ENCODE results near the gene FNDC3B.

DNA sequence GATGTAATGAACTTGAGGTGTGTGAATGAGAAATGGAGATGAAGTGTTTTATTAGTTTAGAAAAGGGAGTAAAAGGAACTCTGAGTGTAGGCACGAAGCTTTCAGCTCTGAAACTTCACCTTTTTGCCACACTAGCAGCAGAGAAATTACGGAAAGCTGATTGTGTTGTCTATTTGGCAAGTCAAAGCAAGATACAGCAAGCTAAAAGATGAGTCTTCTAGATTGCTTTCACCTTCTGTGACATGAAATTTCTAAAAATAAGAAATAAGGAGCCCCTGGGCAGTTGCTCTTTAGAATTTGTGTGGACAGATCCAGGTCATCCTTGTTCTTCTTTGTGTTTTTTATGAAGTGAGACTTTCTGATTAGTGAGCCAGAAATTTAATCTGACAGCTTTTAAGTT lies 143.4 kb downstream of the FNDC3B start:
- no peak for TF ChIP-seq MYC (IDR thresholded peaks at IDR 0.05; ENCODE audit: low read depth, low read length)
- TF ChIP-seq, protein P1, sequence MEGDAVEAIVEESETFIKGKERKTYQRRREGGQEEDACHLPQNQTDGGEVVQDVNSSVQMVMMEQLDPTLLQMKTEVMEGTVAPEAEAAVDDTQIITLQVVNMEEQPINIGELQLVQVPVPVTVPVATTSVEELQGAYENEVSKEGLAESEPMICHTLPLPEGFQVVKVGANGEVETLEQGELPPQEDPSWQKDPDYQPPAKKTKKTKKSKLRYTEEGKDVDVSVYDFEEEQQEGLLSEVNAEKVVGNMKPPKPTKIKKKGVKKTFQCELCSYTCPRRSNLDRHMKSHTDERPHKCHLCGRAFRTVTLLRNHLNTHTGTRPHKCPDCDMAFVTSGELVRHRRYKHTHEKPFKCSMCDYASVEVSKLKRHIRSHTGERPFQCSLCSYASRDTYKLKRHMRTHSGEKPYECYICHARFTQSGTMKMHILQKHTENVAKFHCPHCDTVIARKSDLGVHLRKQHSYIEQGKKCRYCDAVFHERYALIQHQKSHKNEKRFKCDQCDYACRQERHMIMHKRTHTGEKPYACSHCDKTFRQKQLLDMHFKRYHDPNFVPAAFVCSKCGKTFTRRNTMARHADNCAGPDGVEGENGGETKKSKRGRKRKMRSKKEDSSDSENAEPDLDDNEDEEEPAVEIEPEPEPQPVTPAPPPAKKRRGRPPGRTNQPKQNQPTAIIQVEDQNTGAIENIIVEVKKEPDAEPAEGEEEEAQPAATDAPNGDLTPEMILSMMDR (IDR thresholded peaks at IDR 0.05; ENCODE audit: low read depth, low read length), result no peak
- TF ChIP-seq, protein P2, sequence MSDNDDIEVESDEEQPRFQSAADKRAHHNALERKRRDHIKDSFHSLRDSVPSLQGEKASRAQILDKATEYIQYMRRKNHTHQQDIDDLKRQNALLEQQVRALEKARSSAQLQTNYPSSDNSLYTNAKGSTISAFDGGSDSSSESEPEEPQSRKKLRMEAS (IDR thresholded peaks at IDR 0.05; ENCODE audit: low read depth, low read length), result no peak
